NT2/D1 (cell line): ENCODE results near the gene CEP164.

Source experiments
- DNase-seq: peaks from one replicate; pipeline ENCODE4 v3.0.0-alpha.2; 2011; ENCODE audit warnings: low read depth, low spot score
- H3K27me3 ChIP-seq: 2 replicates; pipeline ENCODE4 v1.6.0; 2011; ENCODE audit warnings: mild to moderate bottlenecking; ENCODE audit not compliant: insufficient read length, insufficient read depth
- H3K36me3 ChIP-seq: 2 replicates; pipeline ENCODE4 v1.6.1; 2011; ENCODE audit warnings: mild to moderate bottlenecking, low read length, mixed read lengths; ENCODE audit not compliant: insufficient read depth, insufficient read length
- H3K4me1 ChIP-seq: 2 replicates; pipeline ENCODE4 v1.5.1; 2011; ENCODE audit not compliant: insufficient read depth, insufficient read length
- H3K4me3 ChIP-seq: 2 replicates; pipeline ENCODE4 v1.5.1; 2011; ENCODE audit warnings: low read depth; ENCODE audit not compliant: insufficient read length
- H3K9ac ChIP-seq: 2 replicates; pipeline ENCODE4 v1.6.0; 2011; ENCODE audit warnings: low read depth; ENCODE audit not compliant: insufficient read length
- H3K9me3 ChIP-seq: 2 replicates; pipeline ENCODE4 v1.5.1; 2011; ENCODE audit warnings: mild to moderate bottlenecking, low read length; ENCODE audit not compliant: insufficient read depth
- SUZ12 ChIP-seq: IDR thresholded peaks from 2 replicates; pipeline ENCODE4 v1.6.1; 2011; ENCODE audit not compliant: insufficient read length, insufficient read depth; ENCODE audit errors: extremely low read depth
- YY1 ChIP-seq: IDR thresholded peaks from 2 replicates; pipeline ENCODE4 v1.6.1; 2011; ENCODE audit not compliant: insufficient read length, insufficient read depth
- ZNF274 ChIP-seq: IDR thresholded peaks from 2 replicates; pipeline ENCODE4 v1.6.1; 2011; ENCODE audit warnings: mild to moderate bottlenecking, low read depth, low read length

Gene CEP164

GRCh38 chr11:117431436-117431835, 103.8 kb downstream of the CEP164 start:
- Histone ChIP-seq H3K9ac (no peak overlapping the region), H3K27me3 (no peaks in the 10 kb centered on the region), H3K9me3 (no peaks in the 10 kb centered on the region), H3K36me3 (no peaks in the 10 kb centered on the region), H3K4me3 (no peak overlapping the region), H3K4me1 (peaks cover 9% of the 10 kb centered on the region)
- DNase-seq, result no peak
- TF ChIP-seq YY1 (no peak), SUZ12 (no peak), ZNF274 (no peak)

- H3K9ac ChIP-seq, result no peak overlapping the region
Measured at GRCh38 chr11:117433717-117434116, 106.1 kb downstream of the CEP164 start.

GRCh38 chr11:117434481-117434880, 106.8 kb downstream of the CEP164 start:
- no peaks in the 10 kb centered on the region for H3K27me3 ChIP-seq
- H3K9ac ChIP-seq, result no peak overlapping the region
- H3K36me3 ChIP-seq, result no peaks in the 10 kb centered on the region
- no peak for DNase-seq
- TF ChIP-seq SUZ12, result no peak
- TF ChIP-seq ZNF274, result no peak
- TF ChIP-seq YY1, result no peak
- H3K4me3 ChIP-seq, result no peak overlapping the region
- no peaks in the 10 kb centered on the region for H3K9me3 ChIP-seq
- H3K4me1 ChIP-seq, result peaks cover 16% of the 10 kb centered on the region

More at GRCh38 chr11:117433717-117434116, 106.1 kb downstream of the CEP164 start:
- DNase-seq, result no peak
- TF ChIP-seq YY1, result no peak
- no peak for TF ChIP-seq SUZ12
- TF ChIP-seq ZNF274, result no peak
- Histone ChIP-seq H3K9me3 (no peaks in the 10 kb centered on the region), H3K4me1 (peaks cover 17% of the 10 kb centered on the region), H3K36me3 (no peaks in the 10 kb centered on the region), H3K4me3 (no peak overlapping the region), H3K27me3 (no peaks in the 10 kb centered on the region)

GRCh38 chr11:117435326-117435725, 107.7 kb downstream of the CEP164 start:
- TF ChIP-seq YY1 (no peak), ZNF274 (no peak), SUZ12 (no peak)
- no peaks in the 10 kb centered on the region for H3K9me3 ChIP-seq
- H3K4me1 ChIP-seq, result peaks cover 13% of the 10 kb centered on the region
- H3K36me3 ChIP-seq, result no peaks in the 10 kb centered on the region
- H3K4me3 ChIP-seq, result no peak overlapping the region
- no peaks in the 10 kb centered on the region for H3K27me3 ChIP-seq
- no peak overlapping the region for H3K9ac ChIP-seq
- no peak for DNase-seq

- Histone ChIP-seq H3K27me3 (no peaks in the 10 kb centered on the region), H3K36me3 (no peaks in the 10 kb centered on the region), H3K9ac (no peak overlapping the region), H3K4me1 (peaks cover 13% of the 10 kb centered on the region), H3K4me3 (no peak overlapping the region), H3K9me3 (no peaks in the 10 kb centered on the region)
- no peak for TF ChIP-seq ZNF274
- no peak for TF ChIP-seq SUZ12
- no peak for TF ChIP-seq YY1
- no peak for DNase-seq
Measured at GRCh38 chr11:117437041-117437790, 109.6 kb downstream of the CEP164 start.

- H3K4me1 ChIP-seq, result peaks cover 13% of the 10 kb centered on the region
- H3K9me3 ChIP-seq, result no peaks in the 10 kb centered on the region
- no peak overlapping the region for H3K4me3 ChIP-seq
- no peaks in the 10 kb centered on the region for H3K27me3 ChIP-seq
- TF ChIP-seq SUZ12 (no peak), YY1 (no peak)
- no peak overlapping the region for H3K9ac ChIP-seq
- H3K36me3 ChIP-seq, result no peaks in the 10 kb centered on the region
- DNase-seq, result no peak
Measured at GRCh38 chr11:117437791-117438130, 110.1 kb downstream of the CEP164 start.

- TF ChIP-seq SUZ12, result no peak
- TF ChIP-seq YY1, result no peak
- TF ChIP-seq ZNF274, result no peak
- H3K27me3 ChIP-seq, result no peaks in the 10 kb centered on the region
- no peak for DNase-seq
- H3K4me1 ChIP-seq, result peaks cover 13% of the 10 kb centered on the region
- no peaks in the 10 kb centered on the region for H3K9me3 ChIP-seq
- no peak overlapping the region for H3K9ac ChIP-seq
- H3K36me3 ChIP-seq, result no peaks in the 10 kb centered on the region
- H3K4me3 ChIP-seq, result no peak overlapping the region
Measured at GRCh38 chr11:117438371-117439000, 110.8 kb downstream of the CEP164 start.
